D721Med (cell line): ENCODE data around the gene DMBX1.

Source experiments
- DNase-seq: peaks from one replicate; pipeline ENCODE4 v3.0.0; 2011; ENCODE audit warnings: low spot score; ENCODE audit not compliant: insufficient read length
- FAIRE-seq: peaks from 2 replicates; lab custom pipeline; 2011; peaks lifted over from hg19 to GRCh38; lab: Jason Lieb, UNC
- CTCF ChIP-seq: IDR thresholded peaks from 2 replicates; pipeline ENCODE4 v1.5.1; 2012; ENCODE audit warnings: mild to moderate bottlenecking, control low read depth; ENCODE audit not compliant: insufficient read depth; ENCODE audit errors: missing control alignments

The DMBX1 gene

GRCh38 chr1:46453449-46453848 is 36.2 kb upstream of the DMBX1 start:
- DNase-seq (no peak), FAIRE-seq (no peak)

GRCh38 chr1:46455951-46456350 is 33.7 kb upstream of the DMBX1 start:
- no peak for DNase-seq
- TF ChIP-seq CTCF: no peak
- no peak for FAIRE-seq

More at GRCh38 chr1:46453449-46453848, 36.2 kb upstream of the DMBX1 start:
- TF ChIP-seq CTCF: no peak

- DNase-seq (no peak), FAIRE-seq (no peak)
- no peak for TF ChIP-seq CTCF
Observed at GRCh38 chr1:46456411-46456963, 33.1 kb upstream of the DMBX1 start.

GRCh38 chr1:46457178-46457577 is 32.5 kb upstream of the DMBX1 start:
- FAIRE-seq (no peak), DNase-seq (no peak)
- no peak for TF ChIP-seq CTCF

GRCh38 chr1:46458190-46458589 is 31.4 kb upstream of the DMBX1 start:
- DNase-seq (no peak), FAIRE-seq (no peak)
- TF ChIP-seq CTCF: no peak

GRCh38 chr1:46458846-46459245 is 30.8 kb upstream of the DMBX1 start:
- DNase-seq: peak; percentile 91
- FAIRE-seq: peak; percentile 84

More at GRCh38 chr1:46458846-46459245, 30.8 kb upstream of the DMBX1 start:
- TF ChIP-seq CTCF: no peak
